Retinal pigment epithelial cell (primary cell): ENCODE results near the gene TRMT11.

Experiments used
- DNase-seq: peaks from one replicate; pipeline ENCODE4 v3.0.0-alpha.2; 2010; ENCODE audit warnings: low read depth
- H3K4me3 ChIP-seq: 2 replicates; pipeline ENCODE4 v1.5.1; 2011; ENCODE audit warnings: mild to moderate bottlenecking, low read length, control low read depth, moderate library complexity
- TF ChIP-seq, protein P1 (sequence below): conservative IDR thresholded peaks from 2 replicates; pipeline ENCODE4 v1.5.1; 2011; ENCODE audit warnings: low read depth, low read length, control low read depth, inconsistent platforms

TRMT11 gene

GRCh38 chr6:126040826-126041225 is 54.5 kb downstream of the TRMT11 start:
- no peak overlapping the region for H3K4me3 ChIP-seq
- no peak for DNase-seq
- TF ChIP-seq, protein P1, sequence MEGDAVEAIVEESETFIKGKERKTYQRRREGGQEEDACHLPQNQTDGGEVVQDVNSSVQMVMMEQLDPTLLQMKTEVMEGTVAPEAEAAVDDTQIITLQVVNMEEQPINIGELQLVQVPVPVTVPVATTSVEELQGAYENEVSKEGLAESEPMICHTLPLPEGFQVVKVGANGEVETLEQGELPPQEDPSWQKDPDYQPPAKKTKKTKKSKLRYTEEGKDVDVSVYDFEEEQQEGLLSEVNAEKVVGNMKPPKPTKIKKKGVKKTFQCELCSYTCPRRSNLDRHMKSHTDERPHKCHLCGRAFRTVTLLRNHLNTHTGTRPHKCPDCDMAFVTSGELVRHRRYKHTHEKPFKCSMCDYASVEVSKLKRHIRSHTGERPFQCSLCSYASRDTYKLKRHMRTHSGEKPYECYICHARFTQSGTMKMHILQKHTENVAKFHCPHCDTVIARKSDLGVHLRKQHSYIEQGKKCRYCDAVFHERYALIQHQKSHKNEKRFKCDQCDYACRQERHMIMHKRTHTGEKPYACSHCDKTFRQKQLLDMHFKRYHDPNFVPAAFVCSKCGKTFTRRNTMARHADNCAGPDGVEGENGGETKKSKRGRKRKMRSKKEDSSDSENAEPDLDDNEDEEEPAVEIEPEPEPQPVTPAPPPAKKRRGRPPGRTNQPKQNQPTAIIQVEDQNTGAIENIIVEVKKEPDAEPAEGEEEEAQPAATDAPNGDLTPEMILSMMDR: no peak

DNA sequence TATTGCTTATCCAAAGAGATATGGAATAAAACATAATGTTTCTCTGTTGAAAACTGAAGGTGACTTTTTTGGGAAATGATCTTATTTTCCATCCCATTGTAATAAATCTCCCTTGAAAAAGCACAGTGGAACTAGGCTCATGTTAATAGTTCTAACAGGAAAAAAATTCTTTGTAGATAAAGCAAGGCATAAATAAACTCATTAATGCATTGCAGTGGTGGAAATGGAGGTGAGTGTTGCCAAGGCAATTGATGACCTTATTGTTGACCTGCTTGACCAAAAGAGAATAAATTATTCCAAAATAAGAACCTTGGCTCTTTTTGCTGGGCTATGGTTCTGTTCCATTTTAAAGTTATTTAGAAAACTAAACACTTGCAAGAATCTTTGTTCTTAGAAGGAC is 55.2 kb downstream of the TRMT11 start:
- no peak for DNase-seq
- TF ChIP-seq, protein P1: no peak

GRCh38 chr6:126042001-126042419 is 55.7 kb downstream of the TRMT11 start:
- TF ChIP-seq, protein P1: no peak
- H3K4me3 ChIP-seq: no peak overlapping the region
- DNase-seq: no peak

More for the DNA sequence above, 55.2 kb downstream of the TRMT11 start:
- no peak overlapping the region for H3K4me3 ChIP-seq

GRCh38 chr6:126047648-126048047 is 61.3 kb downstream of the TRMT11 start:
- TF ChIP-seq, protein P1: no peak
- H3K4me3 ChIP-seq: no peak overlapping the region
- DNase-seq: no peak

- TF ChIP-seq, protein P1: no peak
- DNase-seq: no peak
- no peak overlapping the region for H3K4me3 ChIP-seq
Observed at GRCh38 chr6:126048635-126049034, 62.3 kb downstream of the TRMT11 start.

DNA sequence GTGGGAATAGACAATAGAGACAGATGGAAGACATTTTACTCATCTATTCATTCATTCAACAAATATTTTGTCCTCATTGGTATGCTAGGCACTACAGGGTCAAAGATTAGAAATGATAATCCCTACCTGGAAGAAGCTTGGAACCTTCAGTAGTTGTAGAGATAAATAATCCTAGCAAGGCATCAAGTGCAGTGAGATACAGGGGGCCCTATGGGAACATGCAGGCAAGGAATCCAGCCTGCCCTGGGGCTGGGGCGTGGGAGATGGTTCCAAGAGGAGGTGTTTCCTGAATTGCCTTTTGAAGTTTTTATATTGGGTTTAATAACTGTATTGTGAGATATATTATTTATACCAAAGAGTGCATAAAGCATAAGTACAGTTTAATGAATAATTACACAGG is 64.5 kb downstream of the TRMT11 start:
- no peak for DNase-seq
- H3K4me3 ChIP-seq: no peak overlapping the region
- TF ChIP-seq, protein P1: no peak

DNA sequence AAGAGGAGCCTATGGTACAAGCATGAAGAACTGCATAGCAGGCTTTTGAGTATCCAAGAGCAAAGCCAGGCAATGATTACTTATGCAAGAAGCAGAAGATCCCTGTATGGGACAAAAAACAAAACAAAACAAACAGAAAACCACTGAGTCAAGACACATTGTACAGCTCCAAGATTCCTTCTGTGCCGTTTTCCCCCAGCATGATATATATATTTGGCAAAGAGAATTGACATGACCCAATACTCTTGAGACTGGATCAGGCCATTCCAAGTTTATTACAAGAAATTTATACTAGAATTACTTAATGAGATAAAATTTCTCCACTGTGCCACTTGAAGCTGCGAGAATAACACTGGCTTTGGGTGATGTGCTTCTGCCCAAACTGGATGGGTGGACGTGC is 65.5 kb downstream of the TRMT11 start:
- no peak overlapping the region for H3K4me3 ChIP-seq
- DNase-seq: no peak

More for the DNA sequence above, 65.5 kb downstream of the TRMT11 start:
- TF ChIP-seq, protein P1: no peak
